Hepatocyte (in vitro differentiated cells): ENCODE measurements around the gene HEATR5A. TPM values are rescaled to one million over a fixed set of nuclear protein-coding genes. Genes with fewer than 3 reads are reported as not detected.
"Not testable (repeated sequence)": the region's sequence is repeated elsewhere in the genome, so short reads cannot be mapped to it uniquely, and the experiment has no call there.

Experiments used
- DNase-seq: peaks from one replicate; pipeline ENCODE4 v3.0.0-alpha.2; 2016; ENCODE audit warnings: low spot score
- H2AFZ ChIP-seq: fragments of 200-600 bp; sonication (generic); 2 replicates; pipeline ENCODE4 v1.6.0; 2016; ENCODE audit warnings: antibody characterized with exemption, mild to moderate bottlenecking
- H3K27ac ChIP-seq: fragments of 200-600 bp; sonication (generic); 2 replicates; pipeline ENCODE4 v1.5.1; 2016; ENCODE audit warnings: mild to moderate bottlenecking
- H3K27me3 ChIP-seq: fragments of 200-600 bp; sonication (generic); 2 replicates; pipeline ENCODE4 v1.6.1; 2016
- H3K36me3 ChIP-seq: fragments of 200-600 bp; sonication (generic); replicated peaks from 2 replicates; pipeline ENCODE4 v1.5.1; 2016; ENCODE audit warnings: low read depth; ENCODE audit not compliant: insufficient read depth
- H3K4me1 ChIP-seq: fragments of 200-600 bp; sonication (generic); 2 replicates; pipeline ENCODE4 v1.5.1; 2016; ENCODE audit warnings: mild to moderate bottlenecking, moderate library complexity; ENCODE audit not compliant: insufficient read depth
- H3K4me2 ChIP-seq: fragments of 200-600 bp; sonication (generic); 2 replicates; pipeline ENCODE4 v1.6.0; 2016
- H3K4me3 ChIP-seq: fragments of 200-600 bp; sonication (generic); 2 replicates; pipeline ENCODE4 v1.5.1; 2016; ENCODE audit warnings: mild to moderate bottlenecking
- H3K79me2 ChIP-seq: fragments of 200-600 bp; sonication (generic); 2 replicates; pipeline ENCODE4 v1.6.0; 2017; ENCODE audit warnings: mild to moderate bottlenecking
- H3K9me2 ChIP-seq: fragments of 200-600 bp; sonication (generic); replicated peaks from 2 replicates; pipeline ENCODE4 v1.6.0; 2017; ENCODE audit warnings: mild to moderate bottlenecking; ENCODE audit not compliant: insufficient read depth
- H3K9me3 ChIP-seq: fragments of 200-600 bp; sonication (generic); 2 replicates; pipeline ENCODE4 v1.5.1; 2016; ENCODE audit warnings: low read depth, mild to moderate bottlenecking
- H4K20me1 ChIP-seq: fragments of 200-600 bp; sonication (generic); 2 replicates; pipeline ENCODE4 v1.6.0; 2016; ENCODE audit warnings: mild to moderate bottlenecking; ENCODE audit not compliant: insufficient read depth, poor library complexity, severe bottlenecking
- CTCF ChIP-seq: fragments of 200-600 bp; sonication (generic); IDR thresholded peaks from 2 replicates; pipeline ENCODE4 v1.5.1; 2016; ENCODE audit warnings: antibody characterized with exemption, mild to moderate bottlenecking; ENCODE audit not compliant: poor library complexity
- EZH2 ChIP-seq: fragments of 200-600 bp; sonication (generic); IDR thresholded peaks from 2 replicates; pipeline ENCODE4 v1.6.1; 2016; ENCODE audit warnings: antibody characterized with exemption, mild to moderate bottlenecking, borderline replicate concordance
- EZH2phosphoT487 ChIP-seq: fragments of 200-600 bp; sonication (generic); IDR thresholded peaks from one replicate; pipeline ENCODE4 v1.6.1; 2018; ENCODE audit warnings: antibody characterized with exemption, mild to moderate bottlenecking, low read depth, moderate library complexity; ENCODE audit not compliant: unreplicated experiment, severe bottlenecking
- WGBS: methylation state at CpG from one replicate; pipeline ENCODE4 v1.1.6; 2016; ENCODE audit warnings: low lambda C conversion rate; ENCODE audit errors: missing lambda C conversion rate; 5-methylcytosine and 5-hydroxymethylcytosine counted together
- polyA plus RNA-seq: library from polyadenylated mRNA; unstranded; fragments of >200 nt; fragmentation: Nextera tagmentation; extraction: Ambion mirVana; gene quantifications from 2 replicates; pipeline ENCODE4 v1.2.1, GENCODE V29; 2016
- total RNA-seq: library from RNA; depleted of rRNA; stranded (reverse); fragments of >200 nt; gene quantifications from 2 replicates; pipeline ENCODE4 v1.2.3, GENCODE V29; 2014

HEATR5A gene
- total and polyA plus RNA-seq, 2 experiments from 2014 or later, result 17.9 to 25.3 TPM

DNA sequence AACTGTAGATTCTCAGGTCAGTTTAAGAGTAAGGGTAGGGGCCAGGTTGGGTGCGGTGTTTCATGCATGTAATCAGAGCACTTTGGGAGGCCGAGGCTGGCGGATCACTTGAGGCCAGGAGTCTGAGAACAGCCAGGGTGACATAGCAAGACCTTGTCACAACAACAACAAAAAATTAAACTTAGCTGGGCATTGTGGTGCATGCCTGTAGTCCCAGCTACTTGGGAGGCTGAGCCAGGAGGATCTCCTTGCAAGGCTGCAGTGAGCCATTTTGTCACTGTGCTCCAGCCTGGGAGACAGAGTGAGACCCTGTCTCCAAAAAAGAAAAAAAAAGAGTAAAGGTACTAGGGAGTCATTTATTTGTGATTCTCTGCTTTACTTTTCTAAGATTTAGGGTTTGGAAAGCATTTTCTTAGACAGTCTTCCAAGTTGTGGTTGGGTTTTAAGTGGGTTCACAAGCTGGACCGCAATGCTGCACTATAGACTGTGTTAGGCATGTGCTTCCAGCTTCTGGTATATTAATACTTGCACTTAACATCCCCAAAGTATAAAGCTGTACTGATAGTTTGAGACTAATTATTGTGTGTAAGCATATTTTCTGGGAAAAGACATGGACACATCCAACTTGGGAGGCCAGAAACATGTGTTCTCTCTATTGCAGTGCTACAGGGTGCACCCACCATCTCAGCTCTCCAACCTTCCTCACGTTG, 163.7 kb downstream of the HEATR5A start:
- no peaks in the 10 kb centered on the region for H3K9me3 ChIP-seq
- WGBS, result 94% methylated on average over 5 of the region's 5 CpGs
- no peaks in the 10 kb centered on the region for H3K27me3 ChIP-seq
- H2AFZ ChIP-seq, result no peak overlapping the region
- no peaks in the 10 kb centered on the region for H4K20me1 ChIP-seq
- DNase-seq, result no peak
- H3K4me3 ChIP-seq, result no peak overlapping the region
- H3K9me2 ChIP-seq, result no peaks in the 10 kb centered on the region
- H3K36me3 ChIP-seq, result no peaks in the 10 kb centered on the region
- H3K4me2 ChIP-seq, result no peak overlapping the region
- TF ChIP-seq CTCF, result no peak
- no peak for TF ChIP-seq EZH2phosphoT487
- TF ChIP-seq EZH2, result no peak
- H3K27ac ChIP-seq, result no peak overlapping the region
- no peaks in the 10 kb centered on the region for H3K79me2 ChIP-seq
- no peaks in the 10 kb centered on the region for H3K4me1 ChIP-seq

GRCh38 chr14:31255918-31256317, 164.4 kb downstream of the HEATR5A start:
- not testable (repeated sequence) for H3K9me3 ChIP-seq, H3K9me2 ChIP-seq, H3K79me2 ChIP-seq, H2AFZ ChIP-seq, H3K36me3 ChIP-seq, H3K27ac ChIP-seq, H3K4me2 ChIP-seq, H3K27me3 ChIP-seq, H3K4me3 ChIP-seq, H3K4me1 ChIP-seq, DNase-seq, H4K20me1 ChIP-seq
- WGBS, result 97% methylated on average over 4 of the region's 4 CpGs

DNA sequence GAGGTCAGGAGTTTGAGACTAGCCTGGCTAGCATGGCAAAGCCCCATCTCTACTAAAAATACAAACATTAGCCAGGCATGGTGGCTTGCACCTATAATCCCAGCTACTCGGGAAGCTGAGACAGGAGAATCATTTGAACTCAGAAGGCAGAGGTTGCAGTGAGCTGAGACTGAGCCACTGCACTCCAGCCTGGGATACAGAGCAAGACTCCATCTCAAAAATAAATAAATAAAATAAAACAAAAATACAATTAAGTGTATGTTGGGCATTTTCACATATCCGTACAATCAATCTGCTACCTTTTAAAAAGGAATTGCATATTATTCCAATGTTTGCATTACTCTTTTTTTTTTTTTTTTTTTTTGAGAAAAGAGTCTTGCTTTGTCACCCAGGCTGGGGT, 165.1 kb downstream of the HEATR5A start:
- Histone ChIP-seq H2AFZ (no peak overlapping the region), H3K9me3 (no peaks in the 10 kb centered on the region), H3K9me2 (no peaks in the 10 kb centered on the region), H3K79me2 (no peaks in the 10 kb centered on the region), H3K4me2 (no peak overlapping the region), H3K4me1 (no peaks in the 10 kb centered on the region), H4K20me1 (no peaks in the 10 kb centered on the region), H3K4me3 (no peak overlapping the region), H3K27ac (no peak overlapping the region), H3K27me3 (no peaks in the 10 kb centered on the region), H3K36me3 (no peaks in the 10 kb centered on the region)
- DNase-seq, result no peak
- TF ChIP-seq EZH2phosphoT487, result no peak
- no peak for TF ChIP-seq EZH2
- no peak for TF ChIP-seq CTCF
- WGBS, result 100% methylated on average over 2 of the region's 2 CpGs

DNA sequence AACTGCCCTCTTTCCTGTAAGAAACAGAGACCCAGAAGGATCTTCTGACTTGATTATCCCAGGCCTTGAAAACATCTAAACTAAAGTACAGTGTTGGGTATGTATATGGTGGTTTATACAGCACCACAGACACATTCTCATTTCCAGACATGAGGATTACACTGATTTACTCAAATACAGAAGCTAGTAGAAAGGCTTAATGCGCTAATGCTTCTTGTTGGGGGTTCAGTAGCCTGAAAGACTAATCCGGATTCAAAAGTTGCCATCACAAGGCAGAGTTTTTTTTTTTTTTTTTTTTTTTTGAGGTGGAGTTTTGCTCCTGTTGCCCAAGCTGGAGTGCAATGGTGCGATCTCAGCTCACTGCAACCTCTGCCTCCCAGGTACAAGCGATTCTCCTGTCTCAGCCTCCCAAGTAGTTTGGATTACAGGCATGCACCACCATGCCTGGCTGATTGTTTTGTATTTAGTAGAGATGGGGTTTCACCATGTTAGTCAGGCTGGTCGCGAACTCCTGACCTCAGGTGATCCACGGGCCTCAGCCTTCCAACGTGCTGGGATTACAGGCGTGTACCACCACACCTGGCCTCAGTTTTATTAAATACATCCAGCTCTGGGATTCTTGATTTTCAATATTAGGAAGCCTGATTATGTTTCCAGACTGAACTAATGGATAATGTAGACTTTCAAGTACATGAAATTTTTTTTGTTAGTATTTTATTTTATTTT, 166.4 kb downstream of the HEATR5A start:
- H2AFZ ChIP-seq, result no peak overlapping the region
- no peak overlapping the region for H3K4me3 ChIP-seq
- H3K79me2 ChIP-seq, result no peaks in the 10 kb centered on the region
- H3K27me3 ChIP-seq, result no peaks in the 10 kb centered on the region
- H3K9me3 ChIP-seq, result no peaks in the 10 kb centered on the region
- H3K4me1 ChIP-seq, result no peaks in the 10 kb centered on the region
- no peak overlapping the region for H3K4me2 ChIP-seq
- no peaks in the 10 kb centered on the region for H4K20me1 ChIP-seq
- H3K36me3 ChIP-seq, result no peaks in the 10 kb centered on the region
- H3K9me2 ChIP-seq, result no peaks in the 10 kb centered on the region
- DNase-seq, result no peak
- WGBS, result 94% methylated on average over 9 of the region's 9 CpGs
- H3K27ac ChIP-seq, result no peak overlapping the region
- TF ChIP-seq EZH2, result no peak
- no peak for TF ChIP-seq CTCF
- no peak for TF ChIP-seq EZH2phosphoT487
